GM23338 (cell line): ENCODE results near the gene FUZ. TPM values are rescaled to one million over a fixed set of nuclear protein-coding genes. Genes with fewer than 3 reads are reported as not detected.

ENCODE experiments used
- ATAC-seq: fragments of 200-7000 bp; cut with Tn5 transposase; 3 replicates; pipeline ENCODE4 v1.9.1; 2020
- DNase-seq: peaks from one replicate; pipeline ENCODE4 v3.0.0-alpha.2; 2015; ENCODE audit warnings: low spot score
- H2AFZ ChIP-seq: fragments of 200-600 bp; sonication (generic); 2 replicates; pipeline ENCODE4 v1.8.0; 2016; ENCODE audit warnings: antibody characterized with exemption, mild to moderate bottlenecking, moderate library complexity
- H3F3A ChIP-seq: fragments of 200-600 bp; sonication (generic); replicated peaks from 2 replicates; pipeline ENCODE4 v1.8.0; 2017; ENCODE audit warnings: antibody characterized with exemption, mixed run types, low read depth
- H3K27ac ChIP-seq: fragments of 200-600 bp; sonication (generic); 2 replicates; pipeline ENCODE4 v1.6.1; 2016; ENCODE audit warnings: low read depth
- H3K27me3 ChIP-seq: fragments of 200-600 bp; sonication (generic); 2 replicates; pipeline ENCODE4 v1.8.0; 2016; ENCODE audit warnings: mild to moderate bottlenecking, mixed run types, moderate library complexity; ENCODE audit not compliant: insufficient read depth
- H3K36me3 ChIP-seq: fragments of 200-600 bp; sonication (generic); 2 replicates; pipeline ENCODE4 v1.8.0; 2016; ENCODE audit warnings: mild to moderate bottlenecking; ENCODE audit not compliant: insufficient read depth
- H3K4me1 ChIP-seq: fragments of 200-600 bp; sonication (generic); 2 replicates; pipeline ENCODE4 v1.8.0; 2016; ENCODE audit warnings: mild to moderate bottlenecking, moderate library complexity; ENCODE audit not compliant: insufficient read depth
- H3K4me2 ChIP-seq: fragments of 200-600 bp; sonication (generic); 2 replicates; pipeline ENCODE4 v1.7.1; 2017; ENCODE audit warnings: mixed run types
- H3K4me3 ChIP-seq: fragments of 200-600 bp; sonication (generic); 2 replicates; pipeline ENCODE4 v1.6.1; 2016; ENCODE audit warnings: mixed run types
- H3K79me2 ChIP-seq: fragments of 200-600 bp; sonication (generic); replicated peaks from 2 replicates; pipeline ENCODE4 v1.8.0; 2017; ENCODE audit warnings: mild to moderate bottlenecking; ENCODE audit not compliant: insufficient read depth
- H3K9me2 ChIP-seq: fragments of 200-600 bp; sonication (generic); 2 replicates; pipeline ENCODE4 v1.8.0; 2017; ENCODE audit not compliant: insufficient read depth
- H4K20me1 ChIP-seq: fragments of 200-600 bp; sonication (generic); replicated peaks from 2 replicates; pipeline ENCODE4 v1.8.0; 2017; ENCODE audit warnings: mild to moderate bottlenecking; ENCODE audit not compliant: insufficient read depth
- H3K27ac Mint-ChIP-seq: 2 replicates; pipeline ENCODE4 v1.8.0; 2020; ENCODE audit warnings: inconsistent platforms, mild to moderate bottlenecking, moderate library complexity, mixed read lengths
- H3K27me3 Mint-ChIP-seq: 3 replicates; pipeline ENCODE4 v1.8.0; 2022; ENCODE audit warnings: low read depth, mild to moderate bottlenecking, moderate library complexity, mixed read lengths, inconsistent platforms; ENCODE audit not compliant: insufficient read depth, poor library complexity
- H3K36me3 Mint-ChIP-seq: 3 replicates; pipeline ENCODE4 v1.8.0; 2021; ENCODE audit warnings: low read depth, mild to moderate bottlenecking, inconsistent platforms, moderate library complexity, mixed read lengths
- H3K4me1 Mint-ChIP-seq: 3 replicates; pipeline ENCODE4 v1.8.0; 2020; ENCODE audit warnings: mild to moderate bottlenecking, inconsistent platforms, mixed read lengths
- H3K4me3 Mint-ChIP-seq: 3 replicates; pipeline ENCODE4 v1.8.0; 2021; ENCODE audit warnings: moderate library complexity, mild to moderate bottlenecking, inconsistent platforms, mixed read lengths
- H3K9me3 Mint-ChIP-seq: 3 replicates; pipeline ENCODE4 v1.8.0; 2020; ENCODE audit warnings: moderate library complexity, mild to moderate bottlenecking, inconsistent platforms, mixed read lengths
- CREB1 ChIP-seq: fragments of 250-450 bp; sonication (Bioruptor Pico); IDR thresholded peaks from 2 replicates; pipeline ENCODE4 v1.5.0; 2020; ENCODE audit warnings: low read depth, mild to moderate bottlenecking, moderate library complexity
- EZH2 ChIP-seq: fragments of 200-600 bp; sonication (generic); IDR thresholded peaks from one replicate; pipeline ENCODE4 v1.8.0; 2017; ENCODE audit warnings: antibody characterized with exemption, mild to moderate bottlenecking, low read depth; ENCODE audit not compliant: unreplicated experiment
- JUNB ChIP-seq: IDR thresholded peaks from one replicate; pipeline ENCODE4 v1.6.1; 2016; ENCODE audit warnings: antibody characterized with exemption; ENCODE audit not compliant: unreplicated experiment
- NANOG ChIP-seq: IDR thresholded peaks from 2 replicates; pipeline ENCODE4 v1.6.1; 2016; ENCODE audit warnings: antibody characterized with exemption, borderline replicate concordance
- POLR2AphosphoS5 ChIP-seq: IDR thresholded peaks from 2 replicates; pipeline ENCODE4 v1.6.1; 2016; ENCODE audit warnings: antibody characterized with exemption, low read depth
- REST ChIP-seq: IDR thresholded peaks from one replicate; pipeline ENCODE4 v1.6.1; 2018; ENCODE audit warnings: antibody characterized with exemption; ENCODE audit not compliant: unreplicated experiment
- STAT1 ChIP-seq: IDR thresholded peaks from one replicate; pipeline ENCODE4 v1.6.1; 2016; ENCODE audit warnings: antibody characterized with exemption; ENCODE audit not compliant: unreplicated experiment
- ZNF114 ChIP-seq: fragments of 250-450 bp; sonication (Bioruptor Pico); IDR thresholded peaks from 2 replicates; pipeline ENCODE4 v1.5.0; 2020; ENCODE audit warnings: mild to moderate bottlenecking, moderate library complexity
- ZNF331 ChIP-seq: fragments of 250-450 bp; sonication (Bioruptor Pico); IDR thresholded peaks from 2 replicates; pipeline ENCODE4 v1.5.0; 2020; ENCODE audit warnings: low read depth, mild to moderate bottlenecking, moderate library complexity
- polyA plus RNA-seq: library from polyadenylated mRNA; unstranded; fragments of >200 nt; fragmentation: Nextera tagmentation; extraction: Ambion mirVana; gene quantifications from 2 replicates; pipeline ENCODE4 v1.2.1, GENCODE V29; 2016
- total RNA-seq: library from RNA; depleted of rRNA; stranded (reverse); fragments of >200 nt; shearing (Covaris generic); gene quantifications from 2 replicates; pipeline ENCODE4 v1.2.3, GENCODE V29; 2014
- TF ChIP-seq, protein P1 (sequence below), 2 experiments: fragments of 200-600 bp in 1 of 2; sonication (generic) in 1 of 2; conservative IDR thresholded peaks; 2 replicates each; pipeline versions ENCODE4 v1.5.1 to v1.6.1; 2016 to 2017; ENCODE audit warnings: antibody characterized with exemption in 2 of 2, low read depth in 2 of 2, mild to moderate bottlenecking in 2 of 2, moderate library complexity in 1 of 2

Gene FUZ
- total and polyA plus RNA-seq, 2 experiments from 2014 or later = 24.3 to 34.8 TPM

DNA sequence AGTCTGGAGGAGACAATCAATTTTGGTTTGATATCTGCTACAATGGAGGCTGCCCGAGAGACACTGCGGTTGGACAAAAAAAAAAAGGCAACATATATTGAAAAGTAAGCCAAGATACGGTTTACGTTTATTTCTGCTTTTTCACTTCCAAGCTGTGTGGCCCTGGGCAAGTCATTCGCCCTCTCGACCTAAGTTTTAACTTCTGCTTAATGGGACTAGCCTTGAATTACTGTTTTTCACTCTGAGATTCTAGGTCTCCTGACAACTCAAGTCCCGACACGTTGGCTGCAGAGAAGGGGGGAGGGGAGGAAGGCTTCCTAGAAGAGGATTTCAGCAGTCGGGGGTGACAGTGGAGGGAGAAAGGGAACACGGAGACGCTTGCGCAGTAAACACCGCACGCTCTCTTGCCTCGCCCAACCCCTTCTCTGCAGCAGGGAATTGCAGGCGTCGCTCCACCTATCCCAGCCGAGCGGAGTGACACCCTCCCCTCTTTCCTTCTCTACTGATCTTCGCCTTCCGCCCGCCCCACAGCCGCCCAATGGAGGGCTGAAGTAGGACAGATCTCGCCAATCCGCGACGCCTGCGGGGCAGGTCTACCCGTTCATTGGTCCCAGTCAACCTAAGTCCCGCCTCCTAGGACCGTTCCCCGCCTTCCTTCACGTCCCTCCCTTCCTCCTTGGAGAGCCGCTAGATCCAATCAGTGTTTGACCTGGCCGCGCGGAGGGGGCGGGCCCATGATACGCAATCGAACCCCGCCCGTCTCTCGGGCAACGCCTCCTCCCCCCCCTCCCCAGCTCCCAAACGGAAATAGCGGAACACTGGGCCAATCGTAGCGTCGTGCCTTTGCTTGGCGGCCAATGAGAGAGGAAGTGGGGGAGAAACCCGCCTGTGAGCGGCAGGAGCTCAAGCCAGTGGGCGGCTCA lies 46.8 kb downstream of the FUZ start:
- peak; percentile 100 for DNase-seq
- H3K36me3 Mint-ChIP-seq = no peaks in the 10 kb centered on the region; the same call in 2 of the 3 replicates
- peak overlapping the region; percentile 71 for H3K4me2 ChIP-seq
- peak overlapping the region; percentile 100 for H3K27ac ChIP-seq
- H3K79me2 ChIP-seq = peaks cover 41% of the 10 kb centered on the region
- peaks cover 6% of the 10 kb centered on the region; the same call in 1 of the 2 replicates for H3F3A ChIP-seq
- H3K36me3 ChIP-seq = no peaks in the 10 kb centered on the region
- no peaks in the 10 kb centered on the region for H3K4me1 ChIP-seq
- H3K27me3 ChIP-seq = no peaks in the 10 kb centered on the region
- no peak for TF ChIP-seq ZNF114
- TF ChIP-seq NANOG = no peak
- TF ChIP-seq, protein P1, sequence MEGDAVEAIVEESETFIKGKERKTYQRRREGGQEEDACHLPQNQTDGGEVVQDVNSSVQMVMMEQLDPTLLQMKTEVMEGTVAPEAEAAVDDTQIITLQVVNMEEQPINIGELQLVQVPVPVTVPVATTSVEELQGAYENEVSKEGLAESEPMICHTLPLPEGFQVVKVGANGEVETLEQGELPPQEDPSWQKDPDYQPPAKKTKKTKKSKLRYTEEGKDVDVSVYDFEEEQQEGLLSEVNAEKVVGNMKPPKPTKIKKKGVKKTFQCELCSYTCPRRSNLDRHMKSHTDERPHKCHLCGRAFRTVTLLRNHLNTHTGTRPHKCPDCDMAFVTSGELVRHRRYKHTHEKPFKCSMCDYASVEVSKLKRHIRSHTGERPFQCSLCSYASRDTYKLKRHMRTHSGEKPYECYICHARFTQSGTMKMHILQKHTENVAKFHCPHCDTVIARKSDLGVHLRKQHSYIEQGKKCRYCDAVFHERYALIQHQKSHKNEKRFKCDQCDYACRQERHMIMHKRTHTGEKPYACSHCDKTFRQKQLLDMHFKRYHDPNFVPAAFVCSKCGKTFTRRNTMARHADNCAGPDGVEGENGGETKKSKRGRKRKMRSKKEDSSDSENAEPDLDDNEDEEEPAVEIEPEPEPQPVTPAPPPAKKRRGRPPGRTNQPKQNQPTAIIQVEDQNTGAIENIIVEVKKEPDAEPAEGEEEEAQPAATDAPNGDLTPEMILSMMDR (conservative IDR thresholded peaks at IDR 0.05; ENCODE audit: low read depth in 2 of 2) = no peak
- peak; percentile 84 for TF ChIP-seq CREB1 (CRISPR knock-in tag)
- no peak for TF ChIP-seq STAT1
- TF ChIP-seq ZNF331 (CRISPR knock-in tag) = no peak
- peak; percentile 69 for TF ChIP-seq POLR2AphosphoS5
- peaks cover 28% of the 10 kb centered on the region for H3K4me1 Mint-ChIP-seq
- no peaks in the 10 kb centered on the region for H3K9me2 ChIP-seq
- peaks cover 3% of the 10 kb centered on the region; the same call in 1 of the 3 replicates for H3K9me3 Mint-ChIP-seq
- peak overlapping the region; percentile 94 for H3K4me3 Mint-ChIP-seq
- peak overlapping the region; percentile 53 for H3K4me3 ChIP-seq
- ATAC-seq = peak; percentile 87
- peaks cover 15% of the 10 kb centered on the region for H3K27me3 Mint-ChIP-seq
- no peak overlapping the region for H2AFZ ChIP-seq
- H3K27ac Mint-ChIP-seq = peak overlapping the region; percentile 99
- no peaks in the 10 kb centered on the region; the same call in 1 of the 2 replicates for H4K20me1 ChIP-seq

DNA sequence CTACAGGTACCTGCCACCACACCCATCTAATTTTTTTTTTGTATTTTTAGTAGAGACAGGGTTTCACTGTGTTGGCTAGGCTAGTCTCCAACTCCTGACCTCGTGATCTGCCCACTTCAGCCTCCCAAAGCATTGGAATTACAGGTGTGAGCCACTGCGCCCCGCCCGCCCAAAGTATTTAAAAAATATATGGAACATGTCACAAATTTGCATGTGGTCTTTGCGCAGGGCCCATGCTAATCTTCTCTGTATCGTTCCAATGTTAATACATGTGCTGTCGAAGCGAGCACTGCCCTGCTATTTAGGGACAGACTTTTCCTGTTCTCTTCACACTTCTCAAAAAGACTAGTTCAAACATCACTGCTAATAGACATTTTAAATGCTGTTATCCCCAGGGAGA lies 48.8 kb downstream of the FUZ start:
- peaks cover 3% of the 10 kb centered on the region; the same call in 1 of the 3 replicates for H3K9me3 Mint-ChIP-seq
- Histone ChIP-seq H3K9me2 (no peaks in the 10 kb centered on the region), H3K79me2 (peaks cover 23% of the 10 kb centered on the region), H3K4me2 (no peak overlapping the region), H3K36me3 (no peaks in the 10 kb centered on the region), H4K20me1 (no peaks in the 10 kb centered on the region; the same call in 1 of the 2 replicates), H3F3A (peaks cover 6% of the 10 kb centered on the region; the same call in 1 of the 2 replicates), H3K27ac (peak overlapping the region; percentile 63; the same call in 1 of the 2 replicates), H3K4me1 (no peaks in the 10 kb centered on the region), H2AFZ (no peak overlapping the region), H3K27me3 (no peaks in the 10 kb centered on the region), H3K4me3 (no peak overlapping the region)
- ATAC-seq = no peak
- H3K4me3 Mint-ChIP-seq = no peak overlapping the region
- no peak for DNase-seq
- H3K27ac Mint-ChIP-seq = no peak overlapping the region; the same call in 1 of the 2 replicates
- peaks cover 31% of the 10 kb centered on the region for H3K4me1 Mint-ChIP-seq
- no peaks in the 10 kb centered on the region; the same call in 2 of the 3 replicates for H3K36me3 Mint-ChIP-seq
- peaks cover 17% of the 10 kb centered on the region for H3K27me3 Mint-ChIP-seq
- TF ChIP-seq EZH2 (no peak), CREB1 (CRISPR knock-in tag) (no peak), REST (no peak), JUNB (no peak)
